GM13977 (cell line): ENCODE data around the gene UBR4.
"Not testable (repeated sequence)": the region's sequence is repeated elsewhere in the genome, so short reads cannot be mapped to it uniquely, and the experiment has no call there.

Experiments used
- DNase-seq: peaks from one replicate; pipeline ENCODE4 v3.0.0; 2012; ENCODE audit warnings: low spot score
- in situ Hi-C: fragments of 300-500 bp; cut with MboI; formaldehyde crosslinking; loops from one replicate; pipeline ENCODE4 v1.12.0; 2022; ENCODE audit warnings: low sequenced_read_pairs, low pct_unique_long_range_greater_than_20kb, mixed read lengths, inconsistent platforms; ENCODE audit not compliant: unreplicated experiment
- TF ChIP-seq, protein P1 (sequence below): IDR thresholded peaks from 2 replicates; pipeline ENCODE4 v1.5.1; 2012; ENCODE audit warnings: mild to moderate bottlenecking, control low read depth; ENCODE audit not compliant: insufficient read depth; ENCODE audit errors: extremely low read depth, missing control alignments

Gene UBR4

DNA sequence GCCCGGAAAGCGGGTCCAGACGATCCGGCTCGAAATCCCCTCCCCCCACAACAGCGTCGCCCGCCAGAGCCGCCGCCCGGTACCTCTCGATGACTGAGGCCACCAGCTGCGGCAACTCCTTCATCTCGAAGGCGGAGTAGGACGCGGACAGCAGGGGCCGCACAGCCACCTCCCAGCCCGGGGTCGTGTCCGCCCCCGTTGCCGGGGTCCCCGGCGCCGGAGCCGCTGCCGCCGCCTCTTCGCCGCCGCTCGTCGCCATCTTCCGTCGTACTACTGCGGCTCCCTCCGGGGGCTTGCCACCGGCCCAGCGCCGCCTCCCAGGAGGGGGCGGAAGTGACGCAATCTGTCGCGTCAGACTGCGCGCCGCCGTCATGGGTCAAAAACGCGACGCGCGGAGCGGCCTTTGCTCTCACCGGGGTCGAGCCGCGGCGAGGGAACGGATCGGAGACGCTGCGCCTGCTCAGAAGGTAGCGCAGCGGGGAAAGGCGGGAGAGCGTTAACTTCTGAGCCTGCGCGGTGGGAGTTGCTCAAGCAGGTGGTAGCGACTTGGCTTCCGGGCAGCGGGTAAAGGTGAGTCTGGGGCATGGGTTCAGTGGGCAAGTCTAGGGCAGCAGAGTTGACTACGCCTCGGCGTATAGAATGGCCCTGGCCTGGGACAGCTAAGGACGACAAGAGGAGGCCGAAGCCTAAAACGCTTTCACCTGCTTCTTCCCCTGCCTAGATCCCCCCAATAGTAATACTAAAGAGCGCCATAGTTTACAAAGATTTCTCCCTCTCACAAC is at the start of gene UBR4:
UBR4 (minus strand) TSS at position 277 of the 782 bp plus-strand sequence; CDS start at position 259, 18 bp downstream.
- in situ Hi-C loops = no loop called here

GRCh38 chr1:19258353-19258752 is 48.3 kb upstream of the UBR4 start:
- TF ChIP-seq, protein P1, sequence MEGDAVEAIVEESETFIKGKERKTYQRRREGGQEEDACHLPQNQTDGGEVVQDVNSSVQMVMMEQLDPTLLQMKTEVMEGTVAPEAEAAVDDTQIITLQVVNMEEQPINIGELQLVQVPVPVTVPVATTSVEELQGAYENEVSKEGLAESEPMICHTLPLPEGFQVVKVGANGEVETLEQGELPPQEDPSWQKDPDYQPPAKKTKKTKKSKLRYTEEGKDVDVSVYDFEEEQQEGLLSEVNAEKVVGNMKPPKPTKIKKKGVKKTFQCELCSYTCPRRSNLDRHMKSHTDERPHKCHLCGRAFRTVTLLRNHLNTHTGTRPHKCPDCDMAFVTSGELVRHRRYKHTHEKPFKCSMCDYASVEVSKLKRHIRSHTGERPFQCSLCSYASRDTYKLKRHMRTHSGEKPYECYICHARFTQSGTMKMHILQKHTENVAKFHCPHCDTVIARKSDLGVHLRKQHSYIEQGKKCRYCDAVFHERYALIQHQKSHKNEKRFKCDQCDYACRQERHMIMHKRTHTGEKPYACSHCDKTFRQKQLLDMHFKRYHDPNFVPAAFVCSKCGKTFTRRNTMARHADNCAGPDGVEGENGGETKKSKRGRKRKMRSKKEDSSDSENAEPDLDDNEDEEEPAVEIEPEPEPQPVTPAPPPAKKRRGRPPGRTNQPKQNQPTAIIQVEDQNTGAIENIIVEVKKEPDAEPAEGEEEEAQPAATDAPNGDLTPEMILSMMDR = no peak
- in situ Hi-C loops = no loop called here
- no peak for DNase-seq

More for the DNA sequence above, at the start of gene UBR4:
- peak; percentile 93 for DNase-seq
- TF ChIP-seq, protein P1 = no peak

GRCh38 chr1:19257178-19257914 is 47.3 kb upstream of the UBR4 start:
- in situ Hi-C loops = no loop called here
- no peak for DNase-seq
- TF ChIP-seq, protein P1 = no peak

- in situ Hi-C loops, DNase-seq: not testable (repeated sequence)
Observed at GRCh38 chr1:19256301-19256700, 46.2 kb upstream of the UBR4 start.

DNA sequence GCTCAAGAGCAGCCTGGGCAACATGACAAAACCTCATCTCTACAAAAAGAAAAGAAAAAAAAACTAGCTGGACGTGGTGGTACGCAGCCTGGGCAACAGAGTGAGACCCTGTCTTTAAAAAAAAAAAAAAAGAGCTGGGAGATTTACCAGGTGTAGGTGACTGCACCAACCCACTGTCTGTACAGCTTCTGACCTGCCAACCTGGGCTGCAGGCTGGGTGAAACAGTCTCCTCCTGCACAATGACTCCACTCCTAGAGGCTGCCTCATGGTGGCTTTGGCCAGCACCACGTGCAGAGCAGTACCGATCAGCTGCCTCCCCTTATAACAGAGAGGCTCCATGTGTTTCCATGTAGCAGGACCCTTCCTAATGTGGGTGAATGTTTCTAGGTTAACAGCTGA is 45.2 kb upstream of the UBR4 start:
- no peak for DNase-seq
- in situ Hi-C loops = no loop called here
- TF ChIP-seq, protein P1 = no peak

DNA sequence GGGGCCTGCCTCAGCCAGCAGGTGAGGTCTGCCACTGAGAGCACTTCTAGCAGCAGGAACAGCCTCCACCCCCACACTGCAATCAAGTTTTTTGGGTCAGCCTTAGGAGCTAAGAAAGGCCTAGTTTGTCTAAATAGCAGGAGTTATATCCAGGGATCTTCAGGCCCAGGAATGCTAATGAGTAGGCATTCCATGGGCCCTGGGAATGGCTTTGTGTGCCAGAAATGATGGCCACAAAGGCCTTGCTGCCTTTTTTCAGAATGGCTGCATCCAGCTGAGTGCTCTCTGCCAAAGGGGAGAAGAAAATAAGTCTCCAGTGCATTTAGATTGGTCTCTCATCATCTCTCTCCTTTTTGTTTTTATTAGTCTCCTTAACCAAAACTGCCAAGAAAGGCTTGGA is 44.4 kb upstream of the UBR4 start:
- DNase-seq = no peak
- TF ChIP-seq, protein P1 = no peak
- in situ Hi-C loops = no loop called here
